GM19328 (cell line): ENCODE results near the gene SV2B.
A peak's percentile ranks its signal among the peaks of the same experiment; 100 is the strongest.
"Not testable (repeated sequence)": the region's sequence is repeated elsewhere in the genome, so short reads cannot be mapped to it uniquely, and the experiment has no call there.

Experiments used
- ATAC-seq: cut with Tn5 transposase; IDR thresholded peaks from one replicate; pipeline ENCODE4 v1.9.1; 2021; ENCODE audit warnings: mild to moderate bottlenecking, moderate library complexity; ENCODE audit not compliant: unreplicated experiment

SV2B gene

GRCh38 chr15:91099995-91100813, at the start of gene SV2B:
Gene SV2B (plus strand): TSS chr15:91100257. CDS start chr15:91226264, 126,007 bp downstream.
- peak; percentile 71 for ATAC-seq

GRCh38 chr15:91051248-91051647, 48.8 kb upstream of the SV2B start:
- ATAC-seq = no peak

GRCh38 chr15:91054816-91055215, 45.2 kb upstream of the SV2B start:
- no peak for ATAC-seq

GRCh38 chr15:91055548-91056331, 44.3 kb upstream of the SV2B start:
- ATAC-seq = no peak

GRCh38 chr15:91061230-91061629, 38.8 kb upstream of the SV2B start:
- ATAC-seq = no peak

GRCh38 chr15:91061997-91062396, 38.1 kb upstream of the SV2B start:
- no peak for ATAC-seq

GRCh38 chr15:91065505-91065904, 34.6 kb upstream of the SV2B start:
- ATAC-seq = no peak

GRCh38 chr15:91067036-91067435, 33.0 kb upstream of the SV2B start:
- no peak for ATAC-seq

GRCh38 chr15:91068436-91068835, 31.6 kb upstream of the SV2B start:
- no peak for ATAC-seq

GRCh38 chr15:91068966-91069365, 31.1 kb upstream of the SV2B start:
- ATAC-seq = no peak

GRCh38 chr15:91070872-91071271, 29.2 kb upstream of the SV2B start:
- ATAC-seq = no peak

GRCh38 chr15:91072161-91072560, 27.9 kb upstream of the SV2B start:
- ATAC-seq = no peak

- ATAC-seq = no peak
These were observed 27.0 kb upstream of the SV2B start for GRCh38 chr15:91073077-91073476.

GRCh38 chr15:91073768-91074167, 26.3 kb upstream of the SV2B start:
- no peak for ATAC-seq

- no peak for ATAC-seq
These were observed 24.3 kb upstream of the SV2B start for GRCh38 chr15:91075739-91076138.

GRCh38 chr15:91077029-91077428, 23.0 kb upstream of the SV2B start:
- ATAC-seq = no peak

GRCh38 chr15:91093866-91094265, 6.2 kb upstream of the SV2B start:
- ATAC-seq = not testable (repeated sequence)

- no peak for ATAC-seq
These were observed 1.6 kb upstream of the SV2B start for GRCh38 chr15:91098451-91098850.

- peak; percentile 7 for ATAC-seq
These were observed 452 bp upstream of the SV2B start for GRCh38 chr15:91099616-91099994.

GRCh38 chr15:91100814-91101607, 954 bp downstream of the SV2B start:
- peak; percentile 12 for ATAC-seq

GRCh38 chr15:91101608-91101920, 1.5 kb downstream of the SV2B start:
- ATAC-seq = no peak
